HL-60 (cell line): ENCODE results near the gene DGUOK.
"Not testable (repeated sequence)": the region's sequence is repeated elsewhere in the genome, so short reads cannot be mapped to it uniquely, and the experiment has no call there.

Experiments
- DNase-seq, 2 experiments: peaks; one replicate each; pipeline ENCODE4 v3.0.0-alpha.2; 2010 to 2020; ENCODE audit warnings: low read depth in 1 of 2, low spot score in 1 of 2
- H3K27ac ChIP-seq: fragments of 250-450 bp; sonication (Bioruptor Pico); replicated peaks from 2 replicates; pipeline ENCODE4 v1.5.1; 2020; ENCODE audit warnings: mild to moderate bottlenecking, moderate library complexity
- H3K27me3 ChIP-seq: fragments of 250-450 bp; sonication (Bioruptor Pico); 2 replicates; pipeline ENCODE4 v1.5.1; 2021; ENCODE audit warnings: mild to moderate bottlenecking, moderate library complexity; ENCODE audit not compliant: insufficient read depth, poor library complexity, severe bottlenecking
- H3K4me3 ChIP-seq: replicated peaks from 2 replicates; pipeline ENCODE4 v1.5.1; 2011; ENCODE audit warnings: mild to moderate bottlenecking, control low read depth, low read length; ENCODE audit not compliant: insufficient read depth
- GABPA ChIP-seq: IDR thresholded peaks from 2 replicates; pipeline ENCODE4 v1.6.1; 2012; ENCODE audit warnings: low read depth
- POLR2AphosphoS5 ChIP-seq: IDR thresholded peaks from 2 replicates; pipeline ENCODE4 v1.6.1; 2012; ENCODE audit warnings: low read depth
- SPI1 ChIP-seq: IDR thresholded peaks from 2 replicates; pipeline ENCODE4 v1.6.1; 2012; ENCODE audit warnings: low read depth, mild to moderate bottlenecking, borderline replicate concordance
- TF ChIP-seq, protein P1 (sequence below): IDR thresholded peaks from 2 replicates; pipeline ENCODE4 v1.6.1; 2012; ENCODE audit warnings: low read depth; ENCODE audit not compliant: insufficient replicate concordance
- TF ChIP-seq, protein P2 (sequence below): IDR thresholded peaks from one replicate; pipeline ENCODE4 v1.5.1; 2011; ENCODE audit warnings: low read length, control low read depth, inconsistent platforms; ENCODE audit not compliant: insufficient read depth

The DGUOK gene

GRCh38 chr2:73886357-73886756, 40.3 kb upstream of the DGUOK start:
- no peak for TF ChIP-seq SPI1
- no peak for TF ChIP-seq GABPA
- no peak for TF ChIP-seq POLR2AphosphoS5
- TF ChIP-seq, protein P1, sequence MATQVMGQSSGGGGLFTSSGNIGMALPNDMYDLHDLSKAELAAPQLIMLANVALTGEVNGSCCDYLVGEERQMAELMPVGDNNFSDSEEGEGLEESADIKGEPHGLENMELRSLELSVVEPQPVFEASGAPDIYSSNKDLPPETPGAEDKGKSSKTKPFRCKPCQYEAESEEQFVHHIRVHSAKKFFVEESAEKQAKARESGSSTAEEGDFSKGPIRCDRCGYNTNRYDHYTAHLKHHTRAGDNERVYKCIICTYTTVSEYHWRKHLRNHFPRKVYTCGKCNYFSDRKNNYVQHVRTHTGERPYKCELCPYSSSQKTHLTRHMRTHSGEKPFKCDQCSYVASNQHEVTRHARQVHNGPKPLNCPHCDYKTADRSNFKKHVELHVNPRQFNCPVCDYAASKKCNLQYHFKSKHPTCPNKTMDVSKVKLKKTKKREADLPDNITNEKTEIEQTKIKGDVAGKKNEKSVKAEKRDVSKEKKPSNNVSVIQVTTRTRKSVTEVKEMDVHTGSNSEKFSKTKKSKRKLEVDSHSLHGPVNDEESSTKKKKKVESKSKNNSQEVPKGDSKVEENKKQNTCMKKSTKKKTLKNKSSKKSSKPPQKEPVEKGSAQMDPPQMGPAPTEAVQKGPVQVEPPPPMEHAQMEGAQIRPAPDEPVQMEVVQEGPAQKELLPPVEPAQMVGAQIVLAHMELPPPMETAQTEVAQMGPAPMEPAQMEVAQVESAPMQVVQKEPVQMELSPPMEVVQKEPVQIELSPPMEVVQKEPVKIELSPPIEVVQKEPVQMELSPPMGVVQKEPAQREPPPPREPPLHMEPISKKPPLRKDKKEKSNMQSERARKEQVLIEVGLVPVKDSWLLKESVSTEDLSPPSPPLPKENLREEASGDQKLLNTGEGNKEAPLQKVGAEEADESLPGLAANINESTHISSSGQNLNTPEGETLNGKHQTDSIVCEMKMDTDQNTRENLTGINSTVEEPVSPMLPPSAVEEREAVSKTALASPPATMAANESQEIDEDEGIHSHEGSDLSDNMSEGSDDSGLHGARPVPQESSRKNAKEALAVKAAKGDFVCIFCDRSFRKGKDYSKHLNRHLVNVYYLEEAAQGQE, result no peak
- TF ChIP-seq, protein P2, sequence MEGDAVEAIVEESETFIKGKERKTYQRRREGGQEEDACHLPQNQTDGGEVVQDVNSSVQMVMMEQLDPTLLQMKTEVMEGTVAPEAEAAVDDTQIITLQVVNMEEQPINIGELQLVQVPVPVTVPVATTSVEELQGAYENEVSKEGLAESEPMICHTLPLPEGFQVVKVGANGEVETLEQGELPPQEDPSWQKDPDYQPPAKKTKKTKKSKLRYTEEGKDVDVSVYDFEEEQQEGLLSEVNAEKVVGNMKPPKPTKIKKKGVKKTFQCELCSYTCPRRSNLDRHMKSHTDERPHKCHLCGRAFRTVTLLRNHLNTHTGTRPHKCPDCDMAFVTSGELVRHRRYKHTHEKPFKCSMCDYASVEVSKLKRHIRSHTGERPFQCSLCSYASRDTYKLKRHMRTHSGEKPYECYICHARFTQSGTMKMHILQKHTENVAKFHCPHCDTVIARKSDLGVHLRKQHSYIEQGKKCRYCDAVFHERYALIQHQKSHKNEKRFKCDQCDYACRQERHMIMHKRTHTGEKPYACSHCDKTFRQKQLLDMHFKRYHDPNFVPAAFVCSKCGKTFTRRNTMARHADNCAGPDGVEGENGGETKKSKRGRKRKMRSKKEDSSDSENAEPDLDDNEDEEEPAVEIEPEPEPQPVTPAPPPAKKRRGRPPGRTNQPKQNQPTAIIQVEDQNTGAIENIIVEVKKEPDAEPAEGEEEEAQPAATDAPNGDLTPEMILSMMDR, result no peak
- no peaks in the 10 kb centered on the region for H3K27me3 ChIP-seq
- no peak overlapping the region for H3K4me3 ChIP-seq
- H3K27ac ChIP-seq, result no peak overlapping the region
- no peak for DNase-seq

DNA sequence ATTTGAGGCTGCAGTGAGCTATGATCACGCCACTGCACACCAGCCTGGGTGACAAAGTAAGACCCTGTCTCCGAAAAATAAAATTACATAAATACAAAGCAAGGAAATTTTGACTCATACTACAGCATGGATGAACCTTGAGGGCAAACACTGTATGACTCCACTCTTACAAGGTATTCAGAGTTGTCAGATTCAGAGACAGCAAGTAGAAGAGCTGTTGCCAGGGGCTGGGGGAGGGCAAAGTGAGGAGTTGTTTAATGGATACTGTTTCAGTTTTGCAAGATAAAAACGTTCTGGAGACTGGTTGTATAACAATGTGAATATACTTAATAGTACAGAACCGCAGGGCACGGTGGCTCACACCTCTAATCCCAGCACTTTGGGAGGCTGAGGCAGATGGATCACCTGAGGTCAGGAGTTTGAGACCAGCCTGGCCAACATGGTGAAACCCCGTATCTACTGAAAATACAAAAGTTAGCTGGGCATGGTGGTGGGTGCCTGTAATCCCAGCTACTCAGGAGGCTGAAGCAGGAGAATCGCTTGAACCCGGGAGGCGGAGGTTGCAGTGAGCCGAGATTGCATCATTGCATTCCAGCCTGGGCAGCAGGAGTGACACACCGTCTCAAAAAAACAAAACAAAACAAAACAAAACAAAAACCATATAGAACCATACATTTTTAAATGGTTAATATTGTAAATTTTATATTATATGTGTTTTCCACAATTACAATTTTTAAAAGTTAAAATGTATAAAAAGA, 38.9 kb upstream of the DGUOK start:
- DNase-seq, H3K4me3 ChIP-seq, H3K27ac ChIP-seq, H3K27me3 ChIP-seq: not testable (repeated sequence)

DNA sequence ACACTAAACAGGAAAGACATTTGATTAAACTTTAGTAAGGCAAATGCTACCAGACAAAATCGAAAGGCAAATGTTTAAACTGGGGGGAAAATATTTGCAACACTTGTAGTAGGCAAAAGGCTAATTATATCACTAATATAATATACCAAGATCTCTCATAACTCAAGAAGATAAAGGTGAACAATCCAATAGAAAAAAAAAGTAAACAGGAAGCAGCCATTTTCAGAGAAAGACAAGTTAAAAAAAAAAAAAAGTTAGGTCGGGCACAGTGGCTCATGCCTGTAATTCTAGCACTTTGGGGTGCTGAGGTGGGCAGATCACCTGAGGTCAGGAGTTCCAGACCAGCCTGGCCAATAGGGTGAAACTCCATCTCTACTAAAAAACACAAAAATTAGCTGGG, 38.3 kb upstream of the DGUOK start:
- DNase-seq, result no peak
- no peak for TF ChIP-seq GABPA
- TF ChIP-seq SPI1, result no peak
- no peak for TF ChIP-seq POLR2AphosphoS5
- TF ChIP-seq, protein P1, result no peak
- TF ChIP-seq, protein P2, result no peak
- Histone ChIP-seq H3K27ac (no peak overlapping the region), H3K27me3 (no peaks in the 10 kb centered on the region), H3K4me3 (no peak overlapping the region)

DNA sequence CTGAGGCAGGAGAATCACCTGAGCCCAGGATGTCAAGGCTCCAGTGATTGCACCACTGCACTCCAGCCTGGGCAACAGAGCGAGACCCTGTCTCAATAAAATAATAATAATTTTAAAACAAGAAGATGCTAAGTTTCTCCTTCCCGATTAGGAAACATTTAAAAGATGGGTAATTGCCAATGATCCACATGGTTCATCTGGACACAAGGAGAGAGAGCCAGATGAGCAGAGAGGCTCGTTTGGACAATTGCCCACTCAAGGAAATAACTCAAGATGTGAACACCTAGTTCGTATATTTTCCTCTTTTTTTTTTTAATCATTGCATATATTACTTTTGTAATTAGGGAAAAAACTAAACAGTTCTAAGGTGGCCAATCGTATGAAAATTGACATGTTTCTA, 37.5 kb upstream of the DGUOK start:
- no peak for DNase-seq
- no peak overlapping the region for H3K4me3 ChIP-seq
- no peak overlapping the region for H3K27ac ChIP-seq
- H3K27me3 ChIP-seq, result no peaks in the 10 kb centered on the region
- TF ChIP-seq, protein P2, result no peak
- TF ChIP-seq, protein P1, result no peak
- TF ChIP-seq GABPA (no peak), SPI1 (no peak)
